Colonic mucosa (tissue), 4 donors: ENCODE data around the gene PACSIN1. TPM values are rescaled to one million over a fixed set of nuclear protein-coding genes. Genes with fewer than 3 reads are reported as not detected.
"Not testable (repeated sequence)": the region's sequence is repeated elsewhere in the genome, so short reads cannot be mapped to it uniquely, and the experiment has no call there.

Source experiments
- DNase-seq: peaks from one replicate; pipeline ENCODE4 v3.0.0-alpha.2; 2020
- H3K27ac ChIP-seq: fragments of 200-600 bp; one replicate; pipeline ENCODE4 v1.8.0; 2021
- H3K27me3 ChIP-seq: fragments of 200-600 bp; one replicate; pipeline ENCODE4 v1.8.0; 2021
- H3K36me3 ChIP-seq: fragments of 200-600 bp; one replicate; pipeline ENCODE4 v1.8.0; 2021
- H3K4me1 ChIP-seq: fragments of 200-600 bp; one replicate; pipeline ENCODE4 v1.8.0; 2021; ENCODE audit warnings: mild to moderate bottlenecking
- H3K4me3 ChIP-seq: fragments of 200-600 bp; one replicate; pipeline ENCODE4 v1.8.0; 2021
- H3K9ac ChIP-seq, 2 donors: one replicate each; pipeline ENCODE4 v1.7.0; 2013; ENCODE audit warnings: control low read depth in 2 of 2, low read depth in 2 of 2, low read length in 2 of 2
- H3K9me3 ChIP-seq: fragments of 200-600 bp; one replicate; pipeline ENCODE4 v1.8.0; 2021
- CTCF ChIP-seq: fragments of 200-600 bp; IDR thresholded peaks from one replicate; pipeline ENCODE4 v1.8.0; 2022; ENCODE audit warnings: antibody characterized with exemption, mild to moderate bottlenecking
- intact Hi-C: fragments of 100-400 bp; cut with DNase I; formaldehyde crosslinking; loops from one replicate; pipeline ENCODE4 v1.14.1; 2022
- total RNA-seq, 2 donors: library from RNA; stranded (reverse); fragmentation: NEBNext Ultra II Directional in 1 of 2; extraction: Animal tissue kit (Norgen Biotek cat#: 25700) in 1 of 2; gene quantifications; one replicate each; pipeline ENCODE4 v1.2.1, GENCODE V29; 2021
- donor health status: healthy.
- donor health status: DM: no; HTN: no; CAD: no.
- donor health status: DM: no; HTN: no; CAD: no.

Gene PACSIN1
- total RNA-seq, 2 donors from 2014 or later, result 0.05 to 0.37 TPM

GRCh38 chr6:34486106-34486740 lies 20.3 kb downstream of the PACSIN1 start:
- Histone ChIP-seq H3K4me1 (no peaks in the 10 kb centered on the region), H3K4me3 (no peak overlapping the region), H3K9ac (no peak overlapping the region), H3K27me3 (no peaks in the 10 kb centered on the region), H3K36me3 (no peaks in the 10 kb centered on the region), H3K27ac (no peak overlapping the region), H3K9me3 (no peaks in the 10 kb centered on the region)
- intact Hi-C loops, result no loop called here
- no peak for DNase-seq
- TF ChIP-seq CTCF, result no peak

- intact Hi-C loops, H3K27me3 ChIP-seq, H3K9ac ChIP-seq, H3K4me1 ChIP-seq, DNase-seq, H3K4me3 ChIP-seq, H3K9me3 ChIP-seq, H3K27ac ChIP-seq, H3K36me3 ChIP-seq: not testable (repeated sequence)
Observed at GRCh38 chr6:34486886-34487285, 21.0 kb downstream of the PACSIN1 start.

GRCh38 chr6:34487536-34487935 lies 21.7 kb downstream of the PACSIN1 start:
- no peak for DNase-seq
- H3K9me3 ChIP-seq, result no peaks in the 10 kb centered on the region
- intact Hi-C loops, result no loop called here
- H3K27ac ChIP-seq, result no peak overlapping the region
- H3K4me3 ChIP-seq, result no peak overlapping the region
- H3K9ac ChIP-seq, result no peak overlapping the region
- no peak for TF ChIP-seq CTCF
- no peaks in the 10 kb centered on the region for H3K36me3 ChIP-seq
- H3K4me1 ChIP-seq, result no peaks in the 10 kb centered on the region
- no peaks in the 10 kb centered on the region for H3K27me3 ChIP-seq

- no peak overlapping the region for H3K4me3 ChIP-seq
- no peak overlapping the region for H3K9ac ChIP-seq
- H3K36me3 ChIP-seq, result no peaks in the 10 kb centered on the region
- no peak for DNase-seq
- no peaks in the 10 kb centered on the region for H3K27me3 ChIP-seq
- no peaks in the 10 kb centered on the region for H3K9me3 ChIP-seq
- intact Hi-C loops, result no loop called here
- no peaks in the 10 kb centered on the region for H3K4me1 ChIP-seq
- no peak overlapping the region for H3K27ac ChIP-seq
- TF ChIP-seq CTCF, result no peak
Observed at GRCh38 chr6:34489207-34489805, 23.4 kb downstream of the PACSIN1 start.

GRCh38 chr6:34490390-34491090 lies 24.7 kb downstream of the PACSIN1 start:
- Histone ChIP-seq H3K27ac (no peak overlapping the region), H3K9ac (no peak overlapping the region)
- intact Hi-C loops, result no loop called here

More at GRCh38 chr6:34490390-34491090, 24.7 kb downstream of the PACSIN1 start:
- Histone ChIP-seq H3K4me3 (no peak overlapping the region), H3K9me3 (no peaks in the 10 kb centered on the region), H3K27me3 (no peaks in the 10 kb centered on the region), H3K4me1 (no peaks in the 10 kb centered on the region), H3K36me3 (no peaks in the 10 kb centered on the region)
- DNase-seq, result no peak
- TF ChIP-seq CTCF, result no peak
